Esophagus squamous epithelium (tissue), 4 donors: Measurements from ENCODE around the gene TNIK.

Source experiments
- POLR2A ChIP-seq, 4 donors: fragments of 450-650 bp; IDR thresholded peaks; one replicate each; pipeline ENCODE4 v1.6.1; 2017; ENCODE audit warnings: antibody characterized with exemption in 4 of 4, mild to moderate bottlenecking in 4 of 4, moderate library complexity in 3 of 4
- TF ChIP-seq, protein P1 (sequence below), 6 experiments: fragments of 450-650 bp in 4 of 6; fragments of 200-600 bp in 2 of 6; sonication (generic) in 2 of 6; IDR thresholded peaks; one replicate each; pipeline ENCODE4 v1.5.1; 2016 to 2019; ENCODE audit warnings: antibody characterized with exemption in 6 of 6, mild to moderate bottlenecking in 4 of 6, moderate library complexity in 4 of 6

- TF ChIP-seq, protein P1, sequence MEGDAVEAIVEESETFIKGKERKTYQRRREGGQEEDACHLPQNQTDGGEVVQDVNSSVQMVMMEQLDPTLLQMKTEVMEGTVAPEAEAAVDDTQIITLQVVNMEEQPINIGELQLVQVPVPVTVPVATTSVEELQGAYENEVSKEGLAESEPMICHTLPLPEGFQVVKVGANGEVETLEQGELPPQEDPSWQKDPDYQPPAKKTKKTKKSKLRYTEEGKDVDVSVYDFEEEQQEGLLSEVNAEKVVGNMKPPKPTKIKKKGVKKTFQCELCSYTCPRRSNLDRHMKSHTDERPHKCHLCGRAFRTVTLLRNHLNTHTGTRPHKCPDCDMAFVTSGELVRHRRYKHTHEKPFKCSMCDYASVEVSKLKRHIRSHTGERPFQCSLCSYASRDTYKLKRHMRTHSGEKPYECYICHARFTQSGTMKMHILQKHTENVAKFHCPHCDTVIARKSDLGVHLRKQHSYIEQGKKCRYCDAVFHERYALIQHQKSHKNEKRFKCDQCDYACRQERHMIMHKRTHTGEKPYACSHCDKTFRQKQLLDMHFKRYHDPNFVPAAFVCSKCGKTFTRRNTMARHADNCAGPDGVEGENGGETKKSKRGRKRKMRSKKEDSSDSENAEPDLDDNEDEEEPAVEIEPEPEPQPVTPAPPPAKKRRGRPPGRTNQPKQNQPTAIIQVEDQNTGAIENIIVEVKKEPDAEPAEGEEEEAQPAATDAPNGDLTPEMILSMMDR (IDR thresholded peaks at IDR 0.05) = no peak
- TF ChIP-seq POLR2A (IDR thresholded peaks at IDR 0.05) = no peak
Measured at GRCh38 chr3:171213907-171214306, 246.3 kb downstream of the TNIK start.
